A549 (cell line): ENCODE data around the gene NPNT. TPM values are rescaled to one million over a fixed set of nuclear protein-coding genes. Genes with fewer than 3 reads are reported as not detected.

Experiments
- ATAC-seq, 2 experiments: fragments of 200-7000 bp in 1 of 2; fragments of >200 bp in 1 of 2; cut with Nextera tagmentation in 1 of 2; cut with Tn5 transposase in 1 of 2; 3 replicates each; pipeline versions ENCODE4 v1.8.0 to v1.9.1; 2018 to 2020; ENCODE audit warnings: mild to moderate bottlenecking in 1 of 2, moderate library complexity in 1 of 2
- CTCF ChIA-PET: fragments of 300-600 bp; sonication (Branson Sonifier 250); formaldehyde crosslinking; extraction: SDS; loops from one replicate; lab custom pipeline; 2021; ENCODE audit warnings: antibody characterized with exemption, inconsistent platforms; lab: Yijun Ruan, JAX
- POLR2A ChIA-PET: fragments of 350-600 bp; formaldehyde crosslinking; extraction: SDS; loops from one replicate; lab custom pipeline; 2021; ENCODE audit warnings: antibody characterized with exemption, inconsistent platforms; lab: Yijun Ruan, JAX
- DNase-seq, 2 experiments: peaks; one replicate each; pipeline versions ENCODE4 v3.0.0 to v3.0.0-alpha.2; 2011 to 2016; ENCODE audit warnings: low read depth in 1 of 2, low spot score in 1 of 2
- FAIRE-seq: peaks from 2 replicates; lab custom pipeline; 2011; peaks lifted over from hg19 to GRCh38; lab: Jason Lieb, UNC
- H3K27ac ChIP-seq, 2 experiments: fragments of >200 bp; sonication (Bioruptor Twin); formaldehyde crosslinking; 3 replicates each; pipeline ENCODE4 v1.5.1; 2016 to 2017
- H3K4me1 ChIP-seq: fragments of >200 bp; sonication (Bioruptor Twin); formaldehyde crosslinking; 3 replicates; pipeline ENCODE4 v1.6.1; 2016
- H3K4me2 ChIP-seq: fragments of >200 bp; sonication (Bioruptor Twin); formaldehyde crosslinking; 3 replicates; pipeline ENCODE4 v1.6.1; 2016
- H3K4me3 ChIP-seq: fragments of >200 bp; sonication (Bioruptor Twin); formaldehyde crosslinking; 3 replicates; pipeline ENCODE4 v1.5.1; 2016
- H3K9me3 ChIP-seq: fragments of >200 bp; sonication (Bioruptor Twin); formaldehyde crosslinking; 3 replicates; pipeline ENCODE4 v1.6.1; 2016
- BCL3 ChIP-seq: fragments of >200 bp; sonication (Bioruptor Twin); formaldehyde crosslinking; IDR thresholded peaks from 3 replicates; pipeline ENCODE4 v1.6.1; 2016
- EHF ChIP-seq: fragments of 250-450 bp; sonication (Bioruptor Pico); IDR thresholded peaks from 2 replicates; pipeline ENCODE4 v1.5.0; 2020; ENCODE audit warnings: mild to moderate bottlenecking
- ELK1 ChIP-seq: fragments of 150-350 bp; IDR thresholded peaks from 2 replicates; pipeline ENCODE4 v1.6.1; 2014; ENCODE audit warnings: low read depth, mild to moderate bottlenecking, low read length
- EP300 ChIP-seq, 2 experiments: fragments of >200 bp; sonication (Bioruptor Twin); formaldehyde crosslinking; IDR thresholded peaks; 2 replicates in 1 of 2; 3 replicates in 1 of 2; pipeline ENCODE4 v1.6.1; 2016 to 2017
- FOSB ChIP-seq: fragments of 250-450 bp; sonication (Bioruptor Pico); IDR thresholded peaks from 2 replicates; pipeline ENCODE4 v1.5.0; 2020; ENCODE audit warnings: mild to moderate bottlenecking, moderate library complexity
- HEYL ChIP-seq: fragments of 250-450 bp; sonication (Bioruptor Pico); IDR thresholded peaks from 2 replicates; pipeline ENCODE4 v1.8.0; 2021; ENCODE audit warnings: mild to moderate bottlenecking, moderate library complexity
- HMGXB4 ChIP-seq: fragments of 250-450 bp; sonication (Bioruptor Pico); IDR thresholded peaks from 2 replicates; pipeline ENCODE4 v1.5.0; 2021; ENCODE audit warnings: mild to moderate bottlenecking, moderate library complexity, borderline replicate concordance
- JUN ChIP-seq, 2 experiments: fragments of >200 bp; sonication (Bioruptor Twin); formaldehyde crosslinking; IDR thresholded peaks; 2 replicates in 1 of 2; 3 replicates in 1 of 2; pipeline ENCODE4 v1.6.1; 2016 to 2017
- NFE2L2 ChIP-seq: fragments of 150-350 bp; conservative IDR thresholded peaks from 2 replicates; pipeline ENCODE4 v1.6.1; 2014; ENCODE audit warnings: low read length
- NR3C1 ChIP-seq: fragments of >200 bp; sonication (Bioruptor Twin); formaldehyde crosslinking; IDR thresholded peaks from 3 replicates; pipeline ENCODE4 v1.6.1; 2017
- PBX3 ChIP-seq: IDR thresholded peaks from 2 replicates; pipeline ENCODE4 v1.6.1; 2012
- RAD21 ChIP-seq, 2 experiments: fragments of >200 bp in 1 of 2; sonication (Bioruptor Twin) in 1 of 2; formaldehyde crosslinking in 1 of 2; IDR thresholded peaks in 1 of 2; conservative IDR thresholded peaks in 1 of 2; 2 replicates in 1 of 2; 3 replicates in 1 of 2; pipeline ENCODE4 v1.6.1; 2012 to 2018; ENCODE audit warnings: inconsistent platforms in 1 of 2
- RARB ChIP-seq: fragments of 250-450 bp; sonication (Bioruptor Pico); IDR thresholded peaks from 2 replicates; pipeline ENCODE4 v1.8.0; 2021; ENCODE audit warnings: mild to moderate bottlenecking, moderate library complexity
- RFX5 ChIP-seq: fragments of 450-650 bp; IDR thresholded peaks from 2 replicates; pipeline ENCODE4 v1.7.1; 2014; ENCODE audit warnings: antibody characterized with exemption, mild to moderate bottlenecking, moderate library complexity
- RNF2 ChIP-seq: fragments of 200-600 bp; sonication (generic); IDR thresholded peaks from 2 replicates; pipeline ENCODE4 v1.6.1; 2016; ENCODE audit warnings: low read depth, mild to moderate bottlenecking, antibody characterized with exemption, moderate library complexity, borderline replicate concordance
- TFCP2L1 ChIP-seq: fragments of 250-450 bp; sonication (Bioruptor Pico); IDR thresholded peaks from 2 replicates; pipeline ENCODE4 v1.5.0; 2021; ENCODE audit warnings: mild to moderate bottlenecking
- ZSCAN20 ChIP-seq: fragments of 250-450 bp; sonication (Bioruptor Pico); IDR thresholded peaks from 2 replicates; pipeline ENCODE4 v1.8.0; 2022; ENCODE audit warnings: mild to moderate bottlenecking, moderate library complexity
- WGBS: methylation state at CpG from one replicate; pipeline ENCODE4 v1.1.6; 2017; ENCODE audit errors: missing lambda C conversion rate; 5-methylcytosine and 5-hydroxymethylcytosine counted together
- polyA plus RNA-seq, 4 experiments: library from polyadenylated mRNA; depleted of rRNA in 3 of 4; stranded (reverse); fragments of >200 nt; fragmentation: RNase III in 1 of 4; extraction: RNeasy Plus Mini Kit Qiagen cat#74134 plus additional on column Dnase treatment in 1 of 4; gene quantifications; 2 replicates in 3 of 4; 3 replicates in 1 of 4; pipeline ENCODE4 v1.2.3, GENCODE V29; 2011 to 2017

The NPNT gene
- polyA plus RNA-seq, 2 of the 4 experiments (the other 2 are of a cell fraction): 0.32 to 0.56 TPM

- H3K4me3 ChIP-seq: no peak overlapping the region
- TF ChIP-seq HMGXB4 (CRISPR knock-in tag) (no peak), ELK1 (no peak), RFX5 (no peak)
- TF ChIP-seq, all 56 proteins: peak for 0
- H3K27ac ChIP-seq: no peak overlapping the region
- 74% methylated on average over 7 of the region's 7 CpGs for WGBS
- ChIA-PET POLR2A (no interaction called here), CTCF (no interaction called here)
- no peak for DNase-seq
- H3K9me3 ChIP-seq: no peaks in the 10 kb centered on the region
- ATAC-seq: no peak
- no peaks in the 10 kb centered on the region for H3K4me1 ChIP-seq
- H3K4me2 ChIP-seq: no peak overlapping the region
- FAIRE-seq: no peak
These were observed 41.6 kb downstream of the NPNT start for GRCh38 chr4:105936901-105937300.

GRCh38 chr4:105937759-105938158 lies 42.5 kb downstream of the NPNT start:
- TF ChIP-seq ZSCAN20 (no peak), JUN (IDR thresholded peaks at IDR 0.05) (no peak), EP300 (IDR thresholded peaks at IDR 0.05) (no peak), FOSB (CRISPR knock-in tag) (no peak), TFCP2L1 (CRISPR knock-in tag) (no peak), RAD21 (conservative IDR thresholded peaks at IDR 0.05 in 1 of 2, IDR thresholded peaks at IDR 0.05 in 1 of 2) (no peak), HEYL (CRISPR knock-in tag) (no peak), BCL3 (no peak), PBX3 (no peak), NR3C1 (no peak), RNF2 (no peak), EHF (CRISPR knock-in tag) (no peak)

GRCh38 chr4:105943234-105943633 lies 48.0 kb downstream of the NPNT start:
- POLR2A ChIA-PET: no interaction called here
- TF ChIP-seq RARB (CRISPR knock-in tag): no peak
- TF ChIP-seq NFE2L2: no peak
- CTCF ChIA-PET: no interaction called here
- Histone ChIP-seq H3K4me2 (no peak overlapping the region), H3K27ac (no peak overlapping the region), H3K9me3 (no peaks in the 10 kb centered on the region), H3K4me1 (no peaks in the 10 kb centered on the region), H3K4me3 (no peak overlapping the region)
- no peak for DNase-seq
- WGBS: 53% methylated on average over 3 of the region's 3 CpGs
- ATAC-seq: no peak
- FAIRE-seq: no peak

More at GRCh38 chr4:105937759-105938158, 42.5 kb downstream of the NPNT start:
- POLR2A ChIA-PET: no interaction called here
- FAIRE-seq (no peak), DNase-seq (no peak), ATAC-seq (no peak)
- CTCF ChIA-PET: no interaction called here
- WGBS: 60% methylated on average over 1 of the region's 1 CpG
- Histone ChIP-seq H3K27ac (no peak overlapping the region), H3K4me2 (no peak overlapping the region), H3K4me3 (no peak overlapping the region), H3K4me1 (no peaks in the 10 kb centered on the region), H3K9me3 (no peaks in the 10 kb centered on the region)
